EH (cell line): ENCODE data around the gene CATSPERB.
"Not testable (repeated sequence)": the region's sequence is repeated elsewhere in the genome, so short reads cannot be mapped to it uniquely, and the experiment has no call there.

ENCODE experiments used
- DNase-seq: peaks from one replicate; pipeline ENCODE4 v3.0.0-alpha.2; 2015; ENCODE audit warnings: low read depth

Gene CATSPERB

DNA sequence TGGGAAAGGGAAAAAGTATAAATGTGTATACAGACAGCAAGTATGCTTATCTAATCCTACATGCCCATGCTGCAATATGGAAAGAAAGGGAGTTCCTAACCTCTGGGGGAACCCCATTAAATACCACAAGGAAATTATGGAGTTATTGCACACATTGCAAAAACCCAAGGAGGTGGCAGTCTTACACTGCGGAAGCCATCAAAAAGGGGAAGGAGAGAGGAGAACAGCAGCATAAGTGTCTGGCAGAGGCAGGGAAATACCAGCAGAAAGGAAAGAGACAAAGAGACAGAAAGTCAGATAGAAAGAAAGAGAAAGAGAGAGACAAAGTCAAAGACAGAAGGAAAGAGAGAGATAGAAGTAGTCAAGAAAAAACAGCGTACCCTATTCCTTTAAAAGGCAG, 64.8 kb downstream of the CATSPERB start:
- DNase-seq, result not testable (repeated sequence)

DNA sequence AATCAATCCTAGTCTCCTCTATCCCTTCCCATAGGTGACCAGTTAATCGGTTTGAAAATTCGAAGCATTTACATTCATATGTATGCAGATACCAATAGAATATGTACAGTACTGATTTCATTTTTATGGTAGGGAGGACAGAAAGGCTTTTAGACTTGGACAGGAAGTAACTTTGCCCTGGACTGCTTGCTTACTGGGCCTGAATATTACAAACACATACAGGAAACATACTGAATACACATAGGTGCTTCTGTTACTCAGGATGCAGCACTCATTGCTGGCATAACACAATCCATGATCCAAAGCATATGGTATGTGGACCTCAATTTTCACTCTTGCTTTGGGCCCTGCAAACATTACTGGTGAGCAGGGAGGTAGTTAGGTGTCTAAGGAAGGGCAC, 71.1 kb downstream of the CATSPERB start:
- no peak for DNase-seq

- no peak for DNase-seq
These were observed 77.0 kb downstream of the CATSPERB start for GRCh38 chr14:91654836-91655235.

DNA sequence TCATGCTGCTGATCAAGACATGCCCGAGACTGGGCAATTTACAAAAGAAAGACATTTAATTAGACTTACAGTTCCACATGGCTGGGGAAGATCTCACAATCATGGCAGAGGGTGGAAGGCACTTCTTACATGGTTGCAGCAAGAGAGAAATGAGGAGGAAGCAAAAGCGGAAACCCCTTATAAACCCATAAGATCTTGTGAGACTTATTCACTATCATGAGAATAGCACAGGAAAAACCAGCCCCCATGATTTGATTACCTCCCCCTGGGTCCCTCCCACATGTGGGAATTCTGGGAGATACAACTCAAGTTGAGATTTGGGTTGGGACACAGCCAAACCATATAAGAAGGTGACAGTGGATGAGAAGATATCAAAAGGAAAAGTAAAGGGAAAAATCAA, 78.4 kb downstream of the CATSPERB start:
- no peak for DNase-seq

GRCh38 chr14:91649930-91650329, 82.0 kb downstream of the CATSPERB start:
- peak; percentile 25 for DNase-seq

DNA sequence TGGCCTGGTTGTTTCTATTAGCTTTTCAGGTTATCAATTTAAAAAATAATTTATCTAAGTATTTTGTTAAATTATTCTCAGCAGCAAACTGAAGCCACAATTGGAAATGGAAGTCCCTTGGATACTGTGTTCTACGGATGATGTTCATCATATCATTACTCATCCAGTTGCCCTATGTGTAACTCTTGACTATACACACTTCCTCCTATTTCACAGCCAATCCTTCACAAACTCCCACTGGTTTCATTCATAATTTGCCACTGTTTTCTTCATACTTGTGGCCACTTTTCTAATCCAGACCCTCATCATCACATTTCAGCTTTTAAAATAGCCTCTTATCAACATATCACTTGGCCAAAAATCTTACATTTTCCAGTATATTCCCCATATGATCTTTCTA, 84.0 kb downstream of the CATSPERB start:
- no peak for DNase-seq

DNA sequence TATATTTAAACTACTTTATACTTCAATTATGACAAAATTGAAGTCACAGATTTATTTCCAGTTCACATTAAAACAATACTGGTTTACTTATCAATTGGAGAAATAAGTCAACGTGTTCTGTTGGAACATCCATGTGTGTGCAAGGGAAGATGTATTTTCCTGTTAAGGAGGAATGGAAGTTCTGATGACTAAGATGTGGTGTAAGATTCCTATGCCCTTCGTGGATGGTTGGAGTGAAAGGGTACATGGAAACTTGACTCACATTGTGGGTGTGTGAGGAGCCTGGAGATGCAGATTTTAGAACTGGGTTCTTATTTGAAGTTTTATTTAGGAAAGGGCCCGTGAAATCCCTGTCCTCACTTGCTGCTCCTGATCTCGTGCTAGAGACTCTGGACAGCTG, 95.3 kb downstream of the CATSPERB start:
- no peak for DNase-seq

DNA sequence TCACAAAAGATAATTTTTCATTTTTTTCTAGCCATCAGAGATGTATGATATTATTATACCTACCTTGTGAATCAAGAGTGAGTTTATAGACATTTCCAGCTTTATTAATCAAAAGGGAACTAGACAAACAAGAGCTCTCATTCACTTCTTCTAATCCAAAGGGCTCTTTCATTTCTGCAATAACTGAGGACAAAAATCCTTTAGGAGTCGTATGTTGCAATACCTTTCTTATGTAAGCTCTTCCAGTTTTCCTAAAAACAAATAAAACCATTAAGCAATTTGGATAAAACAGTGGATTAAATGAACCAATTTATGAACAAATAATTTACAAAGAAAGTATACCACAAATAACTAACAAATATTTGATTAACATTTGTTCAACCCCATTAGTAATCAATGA, 107.1 kb downstream of the CATSPERB start:
- DNase-seq, result no peak

- DNase-seq, result peak; percentile 9
These were observed 117.7 kb downstream of the CATSPERB start for GRCh38 chr14:91614187-91614586.

GRCh38 chr14:91613459-91614112, 118.3 kb downstream of the CATSPERB start:
- DNase-seq, result no peak

- DNase-seq, result no peak
These were observed 120.4 kb downstream of the CATSPERB start for GRCh38 chr14:91611528-91611927.

DNA sequence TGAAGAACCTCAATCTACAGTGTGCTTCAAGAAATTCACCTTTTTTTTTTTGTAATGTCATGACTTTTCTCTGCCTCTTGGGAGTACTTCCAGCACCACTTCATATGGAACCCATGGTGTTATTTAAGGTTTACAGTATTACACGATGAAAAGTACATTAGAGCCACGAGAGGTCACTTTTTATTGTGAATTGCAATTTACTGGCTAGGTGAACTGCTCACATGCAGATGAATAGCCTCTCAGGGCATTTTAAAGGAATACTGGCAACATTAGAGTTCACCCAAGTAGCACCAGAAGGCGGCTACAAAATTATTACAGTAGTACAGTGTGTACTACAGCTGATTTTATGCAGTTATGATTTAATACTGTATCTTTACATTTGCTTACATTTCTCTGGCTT, 122.7 kb downstream of the CATSPERB start:
- no peak for DNase-seq

DNA sequence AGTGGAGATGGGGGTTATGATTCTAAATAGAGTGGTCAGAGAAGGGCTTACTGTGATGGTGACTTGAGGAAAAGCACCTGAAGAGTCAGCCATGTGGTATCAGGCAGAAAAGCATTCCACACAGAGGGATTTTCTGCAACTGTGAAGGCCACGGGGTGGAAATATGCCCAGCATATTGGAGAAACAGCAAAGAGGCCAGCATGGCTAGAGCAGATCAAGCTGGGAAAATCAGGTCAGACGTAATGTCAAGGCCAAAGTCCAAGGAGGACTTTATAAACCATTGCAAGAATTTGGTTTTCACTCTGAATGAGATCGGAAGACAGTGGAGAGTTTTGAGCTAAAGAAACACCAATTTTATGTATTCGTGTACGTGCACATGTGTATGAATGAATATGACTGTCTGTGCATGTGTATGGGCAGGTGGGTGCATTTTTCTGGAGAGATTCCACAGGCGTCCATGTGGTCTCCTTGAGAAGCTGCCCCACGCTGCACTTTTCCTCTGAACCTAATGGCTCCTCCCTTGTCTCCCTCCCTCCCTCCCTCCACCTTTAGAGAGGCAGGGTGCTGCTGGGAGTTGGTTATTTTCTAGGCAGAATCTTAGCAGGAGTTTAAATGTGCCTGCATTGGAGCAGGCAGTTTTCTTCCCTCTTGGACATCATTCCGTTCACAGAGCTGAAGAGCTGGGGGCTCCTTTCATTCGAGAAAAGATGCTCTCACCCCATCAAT, 124.4 kb downstream of the CATSPERB start:
- DNase-seq, result no peak

GRCh38 chr14:91606851-91607250, 125.0 kb downstream of the CATSPERB start:
- DNase-seq, result no peak

DNA sequence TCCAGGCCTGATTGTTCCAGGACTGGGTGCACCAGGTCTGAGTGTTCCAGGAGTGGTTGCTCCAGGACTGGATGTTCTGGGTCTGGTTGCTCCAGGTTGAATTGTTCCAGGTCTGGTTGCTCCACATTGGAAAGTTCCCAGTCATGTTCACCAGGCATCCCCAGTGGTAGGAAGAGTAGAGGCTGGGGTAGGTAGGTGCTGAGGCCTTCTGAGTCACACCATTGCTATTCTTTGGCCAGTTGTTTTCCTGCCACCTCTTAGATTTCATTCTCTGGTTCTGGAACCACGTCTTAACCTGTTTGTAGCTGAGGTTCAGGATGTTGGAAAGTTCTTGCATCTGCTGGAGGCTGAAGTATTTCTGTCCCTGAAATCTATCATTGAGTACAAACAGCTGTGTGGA, 127.3 kb downstream of the CATSPERB start:
- DNase-seq, result not testable (repeated sequence)

DNA sequence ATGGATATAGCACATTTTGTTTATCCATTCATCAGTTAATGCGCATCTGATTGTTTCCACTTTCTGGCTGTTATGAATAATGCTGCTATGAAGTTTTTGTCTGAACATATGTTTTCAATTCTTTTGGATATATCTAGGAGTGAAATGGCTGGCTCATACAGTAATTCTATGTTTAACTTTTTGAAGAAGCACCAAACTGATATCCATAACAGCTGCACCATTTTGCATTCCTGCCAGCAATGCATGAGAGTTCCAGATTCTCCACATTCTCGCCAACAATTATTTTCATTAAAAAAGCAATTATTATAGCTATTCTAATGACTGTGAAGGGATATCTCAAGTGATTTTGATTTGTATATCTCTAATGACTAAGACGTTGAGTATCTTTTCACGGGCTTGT, 131.9 kb downstream of the CATSPERB start:
- no peak for DNase-seq

DNA sequence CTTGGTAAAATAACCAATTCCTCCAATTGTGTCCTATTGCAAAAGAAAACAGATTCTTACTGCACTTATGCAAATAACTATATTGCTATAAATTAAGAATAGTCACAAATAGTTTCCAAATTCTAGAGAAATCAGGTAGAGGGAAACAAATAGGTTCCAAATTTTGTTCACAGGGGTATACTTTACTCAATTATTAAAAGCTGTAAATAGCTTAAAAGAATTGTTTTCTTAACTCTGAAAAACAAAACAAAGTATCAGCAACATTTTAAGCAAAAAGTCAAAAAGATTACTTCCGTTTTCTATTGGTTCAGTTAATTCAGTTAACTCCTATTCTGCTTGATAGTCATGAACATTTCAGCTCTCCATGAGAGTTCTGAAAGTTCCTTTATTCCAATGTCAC, 136.2 kb downstream of the CATSPERB start:
- DNase-seq, result no peak

- DNase-seq, result not testable (repeated sequence)
These were observed 137.9 kb downstream of the CATSPERB start for GRCh38 chr14:91593957-91594356.

GRCh38 chr14:91586410-91586809, 145.5 kb downstream of the CATSPERB start:
- DNase-seq, result no peak

DNA sequence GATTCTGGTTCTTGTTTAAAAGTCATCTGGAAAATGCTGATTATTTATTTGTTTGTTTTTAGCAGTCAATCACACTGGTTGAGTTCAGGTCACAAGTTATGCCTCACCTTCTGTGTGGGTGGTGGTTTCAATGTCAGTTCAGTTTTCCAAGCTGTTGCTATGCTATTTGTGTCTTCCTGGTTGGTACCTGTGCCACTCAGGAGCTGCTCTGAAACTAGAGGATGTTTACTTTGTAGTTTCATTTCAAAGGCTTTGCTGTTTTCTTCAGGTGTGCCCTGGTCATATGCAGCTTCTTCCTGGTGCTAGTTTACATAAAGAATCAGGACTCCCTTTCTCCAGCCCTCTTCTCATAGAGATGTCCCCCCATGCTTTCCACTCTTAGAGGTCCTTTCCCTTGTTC, 146.0 kb downstream of the CATSPERB start:
- no peak for DNase-seq

DNA sequence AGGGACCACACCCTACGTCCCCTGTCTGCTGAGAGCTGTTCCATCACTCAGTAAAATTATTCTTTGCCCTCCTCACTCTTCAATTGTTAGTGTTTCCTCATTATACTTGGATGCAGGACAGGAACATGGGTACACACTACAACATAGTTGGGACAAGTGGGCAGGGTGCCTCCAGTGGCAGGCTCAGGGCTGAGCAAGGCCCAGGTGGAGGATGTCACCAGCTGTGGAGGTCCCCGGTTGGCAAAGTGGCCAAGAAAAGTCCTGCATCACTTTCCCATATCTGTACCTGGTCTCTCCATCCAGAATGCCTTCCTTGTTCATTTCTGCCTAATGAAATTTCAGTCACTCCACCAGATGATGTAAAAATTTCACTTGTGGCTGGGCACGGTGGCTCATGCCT, 149.1 kb downstream of the CATSPERB start:
- no peak for DNase-seq

DNA sequence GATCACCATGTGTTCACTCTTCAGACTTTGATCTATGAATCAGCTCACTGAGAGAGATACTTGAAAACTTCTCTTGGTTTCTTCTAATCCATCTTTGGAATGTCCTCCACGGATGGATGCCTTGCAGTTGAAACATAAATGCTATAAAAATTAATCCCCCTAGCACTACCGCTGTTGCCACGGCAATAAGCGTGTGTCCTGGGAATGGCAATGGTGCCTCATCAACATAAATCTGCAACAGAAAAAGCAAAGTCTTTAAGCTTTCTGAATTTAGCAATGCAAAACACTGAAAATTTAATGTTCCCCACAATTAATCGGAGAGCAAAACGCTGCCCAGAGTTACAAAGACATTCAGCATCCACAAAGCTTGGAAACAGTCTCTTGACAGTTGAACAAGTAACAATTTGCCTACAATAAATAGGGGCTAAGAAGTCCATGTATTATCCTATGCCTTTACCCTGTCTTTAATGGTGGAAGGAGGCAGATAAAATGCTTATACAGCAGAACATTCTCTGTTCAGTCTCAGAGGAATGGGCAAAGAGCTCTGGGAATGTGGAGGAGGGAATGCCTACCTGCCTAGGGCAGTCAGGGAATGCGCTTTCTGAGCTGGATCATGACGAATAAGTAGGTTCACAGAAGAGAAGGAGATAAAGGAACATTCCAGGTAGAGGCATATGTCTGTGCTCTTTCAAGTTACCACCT, 150.9 kb downstream of the CATSPERB start:
- DNase-seq, result no peak

DNA sequence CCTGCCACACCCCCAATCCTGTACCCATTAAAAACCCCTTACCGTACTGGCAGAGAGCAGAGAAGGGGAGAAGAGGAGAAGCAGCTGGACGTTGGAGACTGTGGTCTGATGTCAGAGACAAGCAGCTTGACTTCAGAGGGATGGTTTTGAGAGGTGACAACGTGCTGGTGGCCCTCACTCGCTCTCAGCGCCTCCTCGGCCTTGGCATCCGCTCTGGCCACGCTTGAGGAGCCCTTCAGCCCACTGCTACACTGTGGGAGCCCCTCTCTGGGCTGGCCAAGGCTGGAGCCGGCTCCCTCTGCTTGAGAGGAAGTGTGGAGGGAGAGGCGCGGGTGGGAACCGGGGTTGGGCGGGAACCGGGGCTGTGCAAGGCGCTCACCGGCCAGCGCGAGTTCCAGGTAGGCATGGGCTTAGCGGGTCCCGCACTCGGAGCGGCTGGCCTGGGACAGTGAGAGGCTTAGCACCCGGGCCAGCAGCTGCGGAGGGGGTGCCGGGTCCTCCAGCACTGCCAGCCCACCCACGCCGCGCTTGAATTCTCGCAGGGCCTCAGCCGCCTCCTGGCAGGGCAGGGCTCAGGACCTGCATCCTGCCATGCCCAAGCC, 154.2 kb downstream of the CATSPERB start:
- no peak for DNase-seq
